Measurements from ENCODE around the gene RPS2.

GRCh38 chr16:1990101-1990350 lies 25.4 kb upstream of the RPS2 start:
- TF ChIP-seq, protein P1, sequence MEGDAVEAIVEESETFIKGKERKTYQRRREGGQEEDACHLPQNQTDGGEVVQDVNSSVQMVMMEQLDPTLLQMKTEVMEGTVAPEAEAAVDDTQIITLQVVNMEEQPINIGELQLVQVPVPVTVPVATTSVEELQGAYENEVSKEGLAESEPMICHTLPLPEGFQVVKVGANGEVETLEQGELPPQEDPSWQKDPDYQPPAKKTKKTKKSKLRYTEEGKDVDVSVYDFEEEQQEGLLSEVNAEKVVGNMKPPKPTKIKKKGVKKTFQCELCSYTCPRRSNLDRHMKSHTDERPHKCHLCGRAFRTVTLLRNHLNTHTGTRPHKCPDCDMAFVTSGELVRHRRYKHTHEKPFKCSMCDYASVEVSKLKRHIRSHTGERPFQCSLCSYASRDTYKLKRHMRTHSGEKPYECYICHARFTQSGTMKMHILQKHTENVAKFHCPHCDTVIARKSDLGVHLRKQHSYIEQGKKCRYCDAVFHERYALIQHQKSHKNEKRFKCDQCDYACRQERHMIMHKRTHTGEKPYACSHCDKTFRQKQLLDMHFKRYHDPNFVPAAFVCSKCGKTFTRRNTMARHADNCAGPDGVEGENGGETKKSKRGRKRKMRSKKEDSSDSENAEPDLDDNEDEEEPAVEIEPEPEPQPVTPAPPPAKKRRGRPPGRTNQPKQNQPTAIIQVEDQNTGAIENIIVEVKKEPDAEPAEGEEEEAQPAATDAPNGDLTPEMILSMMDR (IDR thresholded peaks at IDR 0.05) = no peak
- no peak for TF ChIP-seq POLR2A (IDR thresholded peaks at IDR 0.05)

Data from body of pancreas (tissue), 4 donors.